ENCODE data around the gene RITA1.
"Not testable (repeated sequence)": the region's sequence is repeated elsewhere in the genome, so short reads cannot be mapped to it uniquely, and the experiment has no call there.

Gene RITA1

GRCh38 chr12:113206802-113207201 lies 21.3 kb downstream of the RITA1 start:
- not testable (repeated sequence) for H3K4me1 ChIP-seq (ENCODE audit: insufficient read depth, low read length); H3K36me3 ChIP-seq (ENCODE audit: insufficient read depth, low read length); H3K9me3 ChIP-seq (ENCODE audit: low read length); H3K27me3 ChIP-seq (ENCODE audit: insufficient read depth, low read length); H3K4me3 ChIP-seq (ENCODE audit: low read length); H2AFZ ChIP-seq (ENCODE audit: low read depth, low read length)

GRCh38 chr12:113207613-113208040 lies 22.1 kb downstream of the RITA1 start:
- no peak overlapping the region for H2AFZ ChIP-seq (ENCODE audit: low read depth, low read length)
- H3K9me3 ChIP-seq (ENCODE audit: low read length) = no peaks in the 10 kb centered on the region
- no peaks in the 10 kb centered on the region for H3K27me3 ChIP-seq (ENCODE audit: insufficient read depth, low read length)
- H3K4me3 ChIP-seq (ENCODE audit: low read length) = no peak overlapping the region
- H3K36me3 ChIP-seq (ENCODE audit: insufficient read depth, low read length) = no peaks in the 10 kb centered on the region
- peaks cover 3% of the 10 kb centered on the region for H3K4me1 ChIP-seq (ENCODE audit: insufficient read depth, low read length)

GRCh38 chr12:113208041-113208934 lies 22.8 kb downstream of the RITA1 start:
- Histone ChIP-seq H2AFZ (ENCODE audit: low read depth, low read length) (no peak overlapping the region), H3K27me3 (ENCODE audit: insufficient read depth, low read length) (no peaks in the 10 kb centered on the region), H3K4me1 (ENCODE audit: insufficient read depth, low read length) (peaks cover 4% of the 10 kb centered on the region), H3K9me3 (ENCODE audit: low read length) (no peaks in the 10 kb centered on the region), H3K4me3 (ENCODE audit: low read length) (no peak overlapping the region), H3K36me3 (ENCODE audit: insufficient read depth, low read length) (no peaks in the 10 kb centered on the region)

- Histone ChIP-seq H3K27me3 (ENCODE audit: insufficient read depth, low read length) (no peaks in the 10 kb centered on the region), H3K4me1 (ENCODE audit: insufficient read depth, low read length) (peaks cover 4% of the 10 kb centered on the region), H3K9me3 (ENCODE audit: low read length) (no peaks in the 10 kb centered on the region), H2AFZ (ENCODE audit: low read depth, low read length) (no peak overlapping the region), H3K4me3 (ENCODE audit: low read length) (no peak overlapping the region), H3K36me3 (ENCODE audit: insufficient read depth, low read length) (no peaks in the 10 kb centered on the region)
These were observed 25.6 kb downstream of the RITA1 start for GRCh38 chr12:113211160-113211559.

GRCh38 chr12:113214895-113215400 lies 29.4 kb downstream of the RITA1 start:
- H3K27me3 ChIP-seq (ENCODE audit: insufficient read depth, low read length) = no peaks in the 10 kb centered on the region
- peaks cover 4% of the 10 kb centered on the region for H3K4me1 ChIP-seq (ENCODE audit: insufficient read depth, low read length)
- H3K9me3 ChIP-seq (ENCODE audit: low read length) = no peaks in the 10 kb centered on the region
- no peak overlapping the region for H2AFZ ChIP-seq (ENCODE audit: low read depth, low read length)
- no peak overlapping the region for H3K4me3 ChIP-seq (ENCODE audit: low read length)
- no peaks in the 10 kb centered on the region for H3K36me3 ChIP-seq (ENCODE audit: insufficient read depth, low read length)

- Histone ChIP-seq H3K4me3 (ENCODE audit: low read length) (no peak overlapping the region), H3K27me3 (ENCODE audit: insufficient read depth, low read length) (no peaks in the 10 kb centered on the region), H3K36me3 (ENCODE audit: insufficient read depth, low read length) (no peaks in the 10 kb centered on the region), H2AFZ (ENCODE audit: low read depth, low read length) (no peak overlapping the region), H3K4me1 (ENCODE audit: insufficient read depth, low read length) (peaks cover 7% of the 10 kb centered on the region), H3K9me3 (ENCODE audit: low read length) (no peaks in the 10 kb centered on the region)
These were observed 30.5 kb downstream of the RITA1 start for GRCh38 chr12:113216027-113216426.

- Histone ChIP-seq H3K4me1 (ENCODE audit: insufficient read depth, low read length) (peaks cover 19% of the 10 kb centered on the region), H3K36me3 (ENCODE audit: insufficient read depth, low read length) (no peaks in the 10 kb centered on the region), H3K27me3 (ENCODE audit: insufficient read depth, low read length) (no peaks in the 10 kb centered on the region), H3K4me3 (ENCODE audit: low read length) (peak overlapping the region; percentile 64), H3K9me3 (ENCODE audit: low read length) (no peaks in the 10 kb centered on the region), H2AFZ (ENCODE audit: low read depth, low read length) (peak overlapping the region; percentile 67)
These were observed 35.2 kb downstream of the RITA1 start for GRCh38 chr12:113220593-113221180.

- Histone ChIP-seq H3K27me3 (ENCODE audit: insufficient read depth, low read length) (no peaks in the 10 kb centered on the region), H2AFZ (ENCODE audit: low read depth, low read length) (peak within 1 kb of the TSS; percentile 67)
These were observed 35.9 kb downstream of the RITA1 start, which contains the start of gene TPCN1 for GRCh38 chr12:113221181-113221996. Gene TPCN1, plus strand, starts transcription at chr12:113221464. Its CDS starts 5,389 bp downstream, at chr12:113226853.

GRCh38 chr12:113221997-113222729 lies 36.6 kb downstream of the RITA1 start:
- no peaks in the 10 kb centered on the region for H3K9me3 ChIP-seq (ENCODE audit: low read length)
- H2AFZ ChIP-seq (ENCODE audit: low read depth, low read length) = peak overlapping the region; percentile 17

More at GRCh38 chr12:113221181-113221996, 35.9 kb downstream of the RITA1 start, which contains the start of gene TPCN1:
- H3K4me1 ChIP-seq (ENCODE audit: insufficient read depth, low read length) = peaks cover 19% of the 10 kb centered on the region
- no peaks in the 10 kb centered on the region for H3K36me3 ChIP-seq (ENCODE audit: insufficient read depth, low read length)
- H3K4me3 ChIP-seq (ENCODE audit: low read length) = peak within 1 kb of the TSS; percentile 64
- no peaks in the 10 kb centered on the region for H3K9me3 ChIP-seq (ENCODE audit: low read length)

GRCh38 chr12:113222730-113223531 lies 37.4 kb downstream of the RITA1 start:
- Histone ChIP-seq H3K9me3 (ENCODE audit: low read length) (no peaks in the 10 kb centered on the region), H3K4me3 (ENCODE audit: low read length) (no peak overlapping the region), H3K4me1 (ENCODE audit: insufficient read depth, low read length) (peaks cover 19% of the 10 kb centered on the region), H2AFZ (ENCODE audit: low read depth, low read length) (no peak overlapping the region), H3K36me3 (ENCODE audit: insufficient read depth, low read length) (no peaks in the 10 kb centered on the region), H3K27me3 (ENCODE audit: insufficient read depth, low read length) (no peaks in the 10 kb centered on the region)

More at GRCh38 chr12:113221997-113222729, 36.6 kb downstream of the RITA1 start:
- H3K36me3 ChIP-seq (ENCODE audit: insufficient read depth, low read length) = no peaks in the 10 kb centered on the region
- H3K4me1 ChIP-seq (ENCODE audit: insufficient read depth, low read length) = peaks cover 19% of the 10 kb centered on the region
- no peaks in the 10 kb centered on the region for H3K27me3 ChIP-seq (ENCODE audit: insufficient read depth, low read length)
- peak overlapping the region; percentile 58 for H3K4me3 ChIP-seq (ENCODE audit: low read length)

- H2AFZ ChIP-seq (ENCODE audit: low read depth, low read length) = no peak overlapping the region
- H3K4me3 ChIP-seq (ENCODE audit: low read length) = no peak overlapping the region
- H3K36me3 ChIP-seq (ENCODE audit: insufficient read depth, low read length) = no peaks in the 10 kb centered on the region
- H3K9me3 ChIP-seq (ENCODE audit: low read length) = no peaks in the 10 kb centered on the region
- H3K4me1 ChIP-seq (ENCODE audit: insufficient read depth, low read length) = peaks cover 27% of the 10 kb centered on the region
- no peaks in the 10 kb centered on the region for H3K27me3 ChIP-seq (ENCODE audit: insufficient read depth, low read length)
These were observed 39.4 kb downstream of the RITA1 start for GRCh38 chr12:113224955-113225354.

Measured in neuron (in vitro differentiated cells).